IgD-negative memory B cell (primary cell): ENCODE measurements around the gene ALG12. TPM values are rescaled to one million over a fixed set of nuclear protein-coding genes. Genes with fewer than 3 reads are reported as not detected.
A peak's percentile ranks its signal among the peaks of the same experiment; 100 is the strongest.

ENCODE experiments used
- H3K27ac Mint-ChIP-seq, 3 donors: one replicate each; pipeline ENCODE4 v1.8.0; 2020 to 2022; ENCODE audit warnings: mild to moderate bottlenecking in 3 of 3, mixed read lengths in 3 of 3, moderate library complexity in 1 of 3
- H3K27me3 Mint-ChIP-seq: one replicate; pipeline ENCODE4 v1.8.0; 2021; ENCODE audit warnings: mixed read lengths
- H3K36me3 Mint-ChIP-seq: one replicate; pipeline ENCODE4 v1.8.0; 2020; ENCODE audit warnings: mild to moderate bottlenecking, mixed read lengths
- H3K4me1 Mint-ChIP-seq, 3 donors: one replicate each; pipeline ENCODE4 v1.8.0; 2020 to 2022; ENCODE audit warnings: mixed read lengths in 3 of 3, mild to moderate bottlenecking in 1 of 3
- H3K4me3 Mint-ChIP-seq, 4 donors: one replicate each; pipeline ENCODE4 v1.8.0; 2020 to 2022; ENCODE audit warnings: mild to moderate bottlenecking in 4 of 4, mixed read lengths in 4 of 4, moderate library complexity in 3 of 4
- H3K9me3 Mint-ChIP-seq, 3 donors: one replicate each; pipeline ENCODE4 v1.8.0; 2020 to 2021; ENCODE audit warnings: mixed read lengths in 3 of 3, mild to moderate bottlenecking in 1 of 3
- polyA plus RNA-seq: library from polyadenylated mRNA; unstranded; fragments of 300-500 nt; fragmentation: Illumina TruSeq; gene quantifications from one replicate; pipeline ENCODE4 v1.2.3, GENCODE V29; 2021

The ALG12 gene
- polyA plus RNA-seq, 1 donor from 2014 or later, result 13.4 TPM

DNA sequence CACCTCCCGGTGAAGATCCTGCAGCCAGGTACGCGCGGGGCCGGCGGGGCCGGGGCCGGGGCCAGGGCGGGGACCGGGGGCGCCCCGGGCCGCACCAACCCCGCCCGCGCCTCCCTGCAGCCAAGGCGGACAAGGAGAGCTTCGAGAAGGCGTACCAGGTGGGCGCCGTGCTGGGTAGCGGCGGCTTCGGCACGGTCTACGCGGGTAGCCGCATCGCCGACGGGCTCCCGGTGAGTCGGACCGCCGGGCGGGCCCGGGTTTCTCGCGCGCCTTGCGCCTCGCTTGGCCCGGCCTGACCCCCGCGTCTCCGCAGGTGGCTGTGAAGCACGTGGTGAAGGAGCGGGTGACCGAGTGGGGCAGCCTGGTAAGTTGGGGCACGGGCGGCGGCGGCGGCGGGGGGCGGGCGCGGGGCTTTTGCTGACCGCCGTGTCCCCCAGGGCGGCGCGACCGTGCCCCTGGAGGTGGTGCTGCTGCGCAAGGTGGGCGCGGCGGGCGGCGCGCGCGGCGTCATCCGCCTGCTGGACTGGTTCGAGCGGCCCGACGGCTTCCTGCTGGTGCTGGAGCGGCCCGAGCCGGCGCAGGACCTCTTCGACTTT lies 42.9 kb upstream of the ALG12 start:
- H3K4me1 Mint-ChIP-seq, result peaks cover 5 to 14% (median 7%) of the 10 kb centered on the region in 3 donors
- H3K27me3 Mint-ChIP-seq, result no peaks in the 10 kb centered on the region
- H3K4me3 Mint-ChIP-seq, result peak overlapping the region; percentile 87 to 97 (median 92)
- peaks cover 10% of the 10 kb centered on the region for H3K36me3 Mint-ChIP-seq
- H3K27ac Mint-ChIP-seq, result peak overlapping the region; percentile 94 to 100 (median 95)
- no peaks in the 10 kb centered on the region for H3K9me3 Mint-ChIP-seq

GRCh38 chr22:49960159-49961004 lies 42.1 kb upstream of the ALG12 start, which contains the start of gene PIM3:
Gene PIM3, plus strand, starts transcription at chr22:49960772. Its CDS starts 176 bp downstream, at chr22:49960948.
- Mint-ChIP-seq H3K36me3 (peaks cover 10% of the 10 kb centered on the region), H3K27ac (peak within 1 kb of the TSS; percentile 94 to 100 (median 95)), H3K4me3 (peak within 1 kb of the TSS; percentile 87 to 97 (median 92)), H3K4me1 (peaks cover 5 to 14% (median 7%) of the 10 kb centered on the region in 3 donors), H3K27me3 (no peaks in the 10 kb centered on the region), H3K9me3 (no peaks in the 10 kb centered on the region)

DNA sequence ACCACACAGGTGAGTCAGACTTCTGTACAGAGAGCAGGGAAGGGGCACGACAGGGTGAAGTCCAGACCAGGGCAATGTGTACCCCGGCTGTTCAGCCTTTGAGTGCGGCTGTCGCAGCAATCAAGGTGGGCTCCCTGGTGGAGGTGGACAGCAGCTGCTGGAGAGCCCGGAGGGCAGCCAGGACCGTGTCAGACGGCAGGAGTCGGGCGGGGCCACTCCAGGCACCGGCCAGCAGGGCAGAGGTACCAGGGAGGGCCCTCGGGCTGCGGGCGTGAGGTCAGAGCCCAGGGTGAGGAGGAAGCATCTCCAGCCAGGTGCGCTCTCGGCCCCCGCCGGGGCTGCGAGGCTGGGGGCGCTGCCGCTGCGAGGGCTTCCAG lies 41.5 kb upstream of the ALG12 start:
- Mint-ChIP-seq H3K4me3 (peak overlapping the region; percentile 74 to 87 (median 82)), H3K4me1 (peaks cover 5 to 12% (median 7%) of the 10 kb centered on the region in 3 donors), H3K27me3 (no peaks in the 10 kb centered on the region), H3K9me3 (no peaks in the 10 kb centered on the region), H3K27ac (peak overlapping the region; percentile 90 to 92 (median 91)), H3K36me3 (peaks cover 10% of the 10 kb centered on the region)

GRCh38 chr22:49958931-49959781 lies 40.9 kb upstream of the ALG12 start:
- Mint-ChIP-seq H3K27me3 (no peaks in the 10 kb centered on the region), H3K4me3 (peak overlapping the region; percentile 74 to 87 (median 82)), H3K27ac (peak overlapping the region; percentile 90 to 92 (median 91)), H3K36me3 (peaks cover 10% of the 10 kb centered on the region), H3K4me1 (peaks cover 5 to 12% (median 5%) of the 10 kb centered on the region in 3 donors), H3K9me3 (no peaks in the 10 kb centered on the region)

DNA sequence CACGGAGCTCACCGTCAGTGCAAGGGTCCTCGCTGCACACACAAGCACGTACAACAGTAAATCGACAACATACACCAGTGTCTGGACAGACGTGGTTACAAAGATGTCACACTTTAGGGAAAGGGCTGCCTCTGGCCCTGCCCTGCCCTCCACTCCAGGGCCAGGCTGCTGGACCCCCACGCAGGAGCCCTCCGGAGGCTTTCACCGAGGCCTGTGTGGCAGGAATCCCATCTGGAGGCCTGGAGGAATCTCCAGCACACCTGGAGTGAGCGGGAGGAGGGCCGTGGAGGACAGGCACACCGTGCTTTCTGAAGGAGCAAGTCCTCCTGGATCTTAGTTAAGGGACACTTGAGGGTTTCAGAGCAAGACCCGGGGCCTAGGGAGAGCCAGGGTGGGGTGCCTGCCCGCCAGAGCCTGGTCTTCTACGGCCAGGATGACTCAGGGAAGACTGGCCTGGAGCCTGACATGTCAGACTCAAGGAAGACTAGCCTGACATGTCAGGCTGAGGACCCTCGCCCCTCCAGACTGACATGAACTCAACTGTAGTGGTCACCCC lies 40.2 kb upstream of the ALG12 start:
- Mint-ChIP-seq H3K4me1 (peaks cover 0 to 5% (median 2%) of the 10 kb centered on the region in 3 donors), H3K27ac (peak overlapping the region in 1 of 3 donors; percentile 92), H3K27me3 (no peaks in the 10 kb centered on the region)

GRCh38 chr22:49957826-49958365 lies 39.7 kb upstream of the ALG12 start:
- Mint-ChIP-seq H3K27me3 (no peaks in the 10 kb centered on the region), H3K27ac (peak overlapping the region in 1 of 3 donors; percentile 92), H3K36me3 (peaks cover 2% of the 10 kb centered on the region), H3K4me1 (peaks cover 0 to 2% (median 2%) of the 10 kb centered on the region in 3 donors), H3K4me3 (peak overlapping the region in 2 of 4 donors; percentile 65 to 87), H3K9me3 (no peaks in the 10 kb centered on the region)

More for the DNA sequence above, 40.2 kb upstream of the ALG12 start:
- peaks cover 4% of the 10 kb centered on the region for H3K36me3 Mint-ChIP-seq
- H3K9me3 Mint-ChIP-seq, result no peaks in the 10 kb centered on the region
- H3K4me3 Mint-ChIP-seq, result peak overlapping the region in 3 of 4 donors; percentile 46 to 87 (median 73)

DNA sequence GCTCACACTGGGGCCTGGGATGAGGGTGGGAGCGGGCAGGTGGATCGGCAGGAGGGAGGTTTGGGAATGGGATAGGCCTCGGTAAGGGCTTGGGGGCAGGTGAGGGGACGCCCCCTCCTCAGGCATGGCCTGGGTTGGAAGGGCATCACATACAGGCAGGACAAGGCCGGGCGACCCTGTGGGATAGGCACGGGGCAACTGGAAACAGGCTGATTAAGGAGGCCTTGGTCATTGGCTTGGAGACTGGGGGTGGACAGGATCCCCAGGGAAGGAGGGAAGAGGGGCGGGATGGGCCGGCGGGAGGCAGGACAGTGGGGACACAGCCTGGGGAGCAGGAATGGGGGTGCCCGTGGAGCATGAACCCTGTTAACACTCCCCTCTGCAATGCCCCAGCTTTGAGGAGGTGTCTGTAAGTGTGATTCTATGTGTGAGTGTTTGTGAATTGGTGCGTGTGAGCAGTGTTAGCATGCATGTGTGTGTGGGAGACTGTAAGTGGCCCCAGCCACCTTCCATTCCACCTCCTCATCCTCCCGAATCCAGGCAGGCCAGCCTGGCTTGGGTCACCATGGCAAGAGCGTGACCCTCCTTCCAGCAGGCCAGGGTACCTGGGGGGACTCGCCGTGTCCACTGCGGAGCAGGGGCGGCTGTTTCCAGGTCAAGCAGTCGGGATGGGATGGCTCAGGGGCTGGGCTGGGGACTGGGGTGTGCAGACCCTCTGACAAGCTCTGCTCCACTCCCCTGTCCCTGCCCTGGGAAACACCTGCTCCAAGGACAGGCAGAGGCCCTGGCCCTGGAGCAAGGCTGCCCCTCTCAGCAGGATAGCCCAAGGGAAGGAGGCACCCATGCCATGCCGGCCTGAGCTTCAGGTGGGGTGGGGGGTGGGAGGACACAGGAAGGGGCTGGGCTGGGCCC lies 38.9 kb upstream of the ALG12 start:
- H3K36me3 Mint-ChIP-seq, result no peaks in the 10 kb centered on the region
- no peaks in the 10 kb centered on the region for H3K27me3 Mint-ChIP-seq
- peaks cover 0 to 2% (median 2%) of the 10 kb centered on the region in 3 donors for H3K4me1 Mint-ChIP-seq
- H3K9me3 Mint-ChIP-seq, result no peaks in the 10 kb centered on the region
- H3K4me3 Mint-ChIP-seq, result peak overlapping the region in 1 of 4 donors; percentile 18
- peak overlapping the region in 1 of 3 donors; percentile 74 for H3K27ac Mint-ChIP-seq

GRCh38 chr22:49956418-49956770 lies 38.2 kb upstream of the ALG12 start:
- Mint-ChIP-seq H3K4me1 (peaks cover 0 to 2% (median 0%) of the 10 kb centered on the region in 3 donors), H3K27ac (peak overlapping the region in 1 of 3 donors; percentile 64), H3K4me3 (no peak overlapping the region), H3K36me3 (no peaks in the 10 kb centered on the region), H3K27me3 (no peaks in the 10 kb centered on the region), H3K9me3 (no peaks in the 10 kb centered on the region)

DNA sequence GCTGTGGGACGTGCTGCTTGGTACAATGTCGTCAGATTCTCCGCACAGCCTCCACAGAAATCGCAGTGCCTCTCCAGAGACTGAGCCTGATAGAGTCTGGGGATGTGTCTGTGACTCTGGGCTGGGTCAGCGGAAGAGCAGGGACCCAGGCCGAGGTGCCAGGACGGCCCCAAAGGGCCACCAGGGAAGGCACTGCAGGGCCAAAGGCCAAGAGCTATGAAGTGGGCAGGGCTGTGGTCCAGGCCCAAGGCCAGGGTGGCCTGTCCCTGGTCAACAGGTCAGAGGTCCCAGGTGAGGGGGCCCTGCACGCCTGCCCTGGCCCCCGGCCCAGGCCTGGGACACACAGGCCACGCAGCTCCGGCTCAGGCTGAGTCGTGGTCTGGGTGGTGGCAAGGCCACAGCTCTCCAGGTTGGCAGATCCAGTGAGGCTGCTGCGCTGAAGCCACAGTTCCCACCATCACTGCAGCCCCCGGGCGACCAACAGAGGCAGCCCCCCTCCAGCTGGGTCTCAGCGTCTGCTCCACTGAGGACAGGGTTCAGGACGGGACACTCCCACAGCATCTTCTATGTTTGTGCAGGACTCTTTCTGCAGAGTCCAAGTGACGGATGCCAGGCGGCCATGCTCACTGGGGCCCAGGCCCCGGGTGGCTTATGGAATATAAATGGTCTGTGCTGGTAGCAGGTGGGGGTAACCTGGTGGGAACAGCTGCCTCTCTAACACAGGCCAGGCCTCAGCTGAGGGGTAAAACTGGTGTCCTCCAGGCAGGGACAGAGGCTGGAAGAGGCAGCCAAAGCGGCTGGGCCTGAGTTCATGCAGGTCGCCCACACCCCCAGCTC lies 37.6 kb upstream of the ALG12 start:
- Mint-ChIP-seq H3K4me1 (peaks cover 0 to 2% (median 0%) of the 10 kb centered on the region in 3 donors), H3K9me3 (no peaks in the 10 kb centered on the region), H3K27me3 (no peaks in the 10 kb centered on the region), H3K36me3 (no peaks in the 10 kb centered on the region), H3K4me3 (no peak overlapping the region), H3K27ac (peak overlapping the region in 1 of 3 donors; percentile 64)

- peaks cover 0 to 2% (median 0%) of the 10 kb centered on the region in 3 donors for H3K4me1 Mint-ChIP-seq
- no peak overlapping the region for H3K4me3 Mint-ChIP-seq
- peak overlapping the region in 2 of 3 donors; percentile 18 to 46 for H3K27ac Mint-ChIP-seq
- H3K9me3 Mint-ChIP-seq, result no peaks in the 10 kb centered on the region
- H3K36me3 Mint-ChIP-seq, result no peaks in the 10 kb centered on the region
- no peaks in the 10 kb centered on the region for H3K27me3 Mint-ChIP-seq
Measured at GRCh38 chr22:49954991-49955580, 36.8 kb upstream of the ALG12 start.

GRCh38 chr22:49954354-49954753 lies 36.1 kb upstream of the ALG12 start:
- H3K4me3 Mint-ChIP-seq, result no peak overlapping the region
- H3K9me3 Mint-ChIP-seq, result no peaks in the 10 kb centered on the region
- H3K36me3 Mint-ChIP-seq, result no peaks in the 10 kb centered on the region
- no peak overlapping the region for H3K27ac Mint-ChIP-seq
- H3K4me1 Mint-ChIP-seq, result no peaks in the 10 kb centered on the region
- H3K27me3 Mint-ChIP-seq, result no peaks in the 10 kb centered on the region

DNA sequence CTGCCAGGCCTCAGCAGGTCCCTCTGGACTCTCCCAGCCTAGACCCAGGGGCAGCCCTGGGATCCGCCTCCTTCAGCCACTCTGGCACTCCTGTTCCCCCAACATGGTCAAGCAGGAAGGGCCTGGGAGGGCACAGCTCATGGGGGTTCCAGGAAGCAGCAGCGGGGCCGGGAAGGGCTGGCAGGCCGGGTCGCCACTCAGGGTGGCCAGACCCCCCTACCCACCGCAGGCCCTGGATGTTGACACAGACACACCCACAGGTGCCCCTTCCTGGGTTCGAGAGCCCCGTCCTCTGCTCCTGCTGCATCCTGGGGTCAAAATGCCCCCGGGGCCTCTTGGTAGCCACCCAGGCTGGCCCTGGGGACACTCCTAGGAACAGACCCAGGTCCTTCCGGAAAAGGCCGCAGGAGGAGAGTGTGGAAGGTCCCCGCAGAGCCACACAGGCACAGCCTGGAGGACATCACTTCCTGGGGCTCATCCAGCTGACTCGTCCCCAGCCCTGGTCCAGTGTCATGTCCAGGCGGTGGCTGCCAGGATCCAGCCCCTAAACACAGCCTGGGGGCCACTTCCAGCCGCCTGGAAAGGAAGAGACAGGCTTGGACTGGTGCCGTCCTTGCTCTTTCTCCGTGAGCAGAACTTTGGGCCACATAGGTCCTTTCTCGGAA lies 35.6 kb upstream of the ALG12 start:
- Mint-ChIP-seq H3K4me1 (no peaks in the 10 kb centered on the region), H3K4me3 (no peak overlapping the region), H3K9me3 (no peaks in the 10 kb centered on the region), H3K27me3 (no peaks in the 10 kb centered on the region), H3K36me3 (no peaks in the 10 kb centered on the region), H3K27ac (no peak overlapping the region)
